Fibroblast of lung (primary cell): ENCODE results near the gene LILRA6.
"Not testable (repeated sequence)": the region's sequence is repeated elsewhere in the genome, so short reads cannot be mapped to it uniquely, and the experiment has no call there.

ENCODE experiments used
- CTCF ChIP-seq, 2 donors: IDR thresholded peaks in 1 of 2; conservative IDR thresholded peaks in 1 of 2; 1 replicate in 1 of 2; 2 replicates in 1 of 2; pipeline ENCODE4 v1.5.1; 2011 to 2012; ENCODE audit warnings: low read length in 2 of 2, control low read depth in 1 of 2, inconsistent platforms in 1 of 2, low read depth in 1 of 2, mild to moderate bottlenecking in 1 of 2
- EZH2 ChIP-seq: IDR thresholded peaks from 2 replicates; pipeline ENCODE4 v1.5.1; 2012; ENCODE audit warnings: low read length, control low read depth, mild to moderate bottlenecking; ENCODE audit errors: missing control alignments

DNA sequence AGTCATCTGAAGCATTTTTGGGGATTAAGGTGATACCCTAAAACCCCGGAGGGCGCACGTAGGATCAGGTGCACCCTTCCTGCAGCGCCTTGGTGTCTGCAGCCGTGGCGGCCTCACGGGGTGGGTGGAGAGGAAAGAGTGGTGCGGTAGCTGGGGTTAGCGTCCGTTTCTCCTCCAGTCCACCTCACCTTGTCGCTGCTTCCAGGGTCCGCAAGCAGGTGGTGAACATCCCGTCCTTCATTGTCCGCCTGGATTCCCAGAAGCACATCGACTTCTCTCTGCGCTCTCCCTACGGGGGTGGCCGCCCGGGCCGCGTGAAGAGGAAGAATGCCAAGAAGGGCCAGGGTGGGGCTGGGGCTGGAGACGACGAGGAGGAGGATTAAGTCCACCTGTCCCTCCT lies 35.4 kb downstream of the LILRA6 start:
- not testable (repeated sequence) for TF ChIP-seq CTCF (conservative IDR thresholded peaks at IDR 0.05 in 1 of 2, IDR thresholded peaks at IDR 0.05 in 1 of 2; ENCODE audit: low read depth in 1 of 2, low read length in 2 of 2); EZH2
